Measurements from ENCODE around the gene ZNF169.

DNA sequence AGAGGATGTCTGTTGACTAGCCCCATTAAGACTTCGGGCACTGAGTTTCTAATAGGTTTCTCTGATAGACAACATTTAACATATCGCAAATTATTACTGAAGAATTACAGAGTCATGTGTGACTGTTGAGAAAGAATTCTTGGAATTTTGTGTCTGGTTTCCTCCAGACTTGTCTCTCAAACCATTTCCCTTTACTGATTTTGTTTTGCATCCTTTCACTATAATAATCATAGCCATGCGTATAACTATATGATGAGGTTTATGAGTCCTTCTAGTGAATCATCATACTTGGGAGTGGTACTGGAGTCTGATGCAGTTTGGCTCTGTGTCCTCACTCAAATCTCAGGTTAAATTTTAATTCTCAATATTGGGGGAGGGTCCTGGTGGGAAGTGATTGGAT lies 27.0 kb downstream of the ZNF169 start:
- no peak for TF ChIP-seq ATF1 (CRISPR knock-in tag; IDR thresholded peaks at IDR 0.05)
- TF ChIP-seq, protein P1, sequence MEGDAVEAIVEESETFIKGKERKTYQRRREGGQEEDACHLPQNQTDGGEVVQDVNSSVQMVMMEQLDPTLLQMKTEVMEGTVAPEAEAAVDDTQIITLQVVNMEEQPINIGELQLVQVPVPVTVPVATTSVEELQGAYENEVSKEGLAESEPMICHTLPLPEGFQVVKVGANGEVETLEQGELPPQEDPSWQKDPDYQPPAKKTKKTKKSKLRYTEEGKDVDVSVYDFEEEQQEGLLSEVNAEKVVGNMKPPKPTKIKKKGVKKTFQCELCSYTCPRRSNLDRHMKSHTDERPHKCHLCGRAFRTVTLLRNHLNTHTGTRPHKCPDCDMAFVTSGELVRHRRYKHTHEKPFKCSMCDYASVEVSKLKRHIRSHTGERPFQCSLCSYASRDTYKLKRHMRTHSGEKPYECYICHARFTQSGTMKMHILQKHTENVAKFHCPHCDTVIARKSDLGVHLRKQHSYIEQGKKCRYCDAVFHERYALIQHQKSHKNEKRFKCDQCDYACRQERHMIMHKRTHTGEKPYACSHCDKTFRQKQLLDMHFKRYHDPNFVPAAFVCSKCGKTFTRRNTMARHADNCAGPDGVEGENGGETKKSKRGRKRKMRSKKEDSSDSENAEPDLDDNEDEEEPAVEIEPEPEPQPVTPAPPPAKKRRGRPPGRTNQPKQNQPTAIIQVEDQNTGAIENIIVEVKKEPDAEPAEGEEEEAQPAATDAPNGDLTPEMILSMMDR (IDR thresholded peaks at IDR 0.05) = no peak
- no peak for TF ChIP-seq FOXJ3 (CRISPR knock-in tag; IDR thresholded peaks at IDR 0.05; ENCODE audit: borderline replicate concordance)
- TF ChIP-seq GABPB1 (CRISPR knock-in tag; IDR thresholded peaks at IDR 0.05) = no peak
- no peak for TF ChIP-seq ETV6 (CRISPR knock-in tag; IDR thresholded peaks at IDR 0.05)
- TF ChIP-seq, protein P2, sequence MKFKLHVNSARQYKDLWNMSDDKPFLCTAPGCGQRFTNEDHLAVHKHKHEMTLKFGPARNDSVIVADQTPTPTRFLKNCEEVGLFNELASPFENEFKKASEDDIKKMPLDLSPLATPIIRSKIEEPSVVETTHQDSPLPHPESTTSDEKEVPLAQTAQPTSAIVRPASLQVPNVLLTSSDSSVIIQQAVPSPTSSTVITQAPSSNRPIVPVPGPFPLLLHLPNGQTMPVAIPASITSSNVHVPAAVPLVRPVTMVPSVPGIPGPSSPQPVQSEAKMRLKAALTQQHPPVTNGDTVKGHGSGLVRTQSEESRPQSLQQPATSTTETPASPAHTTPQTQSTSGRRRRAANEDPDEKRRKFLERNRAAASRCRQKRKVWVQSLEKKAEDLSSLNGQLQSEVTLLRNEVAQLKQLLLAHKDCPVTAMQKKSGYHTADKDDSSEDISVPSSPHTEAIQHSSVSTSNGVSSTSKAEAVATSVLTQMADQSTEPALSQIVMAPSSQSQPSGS (CRISPR knock-in tag; IDR thresholded peaks at IDR 0.05; ENCODE audit: borderline replicate concordance, low read depth) = no peak
- TF ChIP-seq NR2C2 (CRISPR knock-in tag; IDR thresholded peaks at IDR 0.05) = no peak
- TF ChIP-seq MYBL2 (CRISPR knock-in tag; IDR thresholded peaks at IDR 0.05) = no peak
- TF ChIP-seq, protein P3, sequence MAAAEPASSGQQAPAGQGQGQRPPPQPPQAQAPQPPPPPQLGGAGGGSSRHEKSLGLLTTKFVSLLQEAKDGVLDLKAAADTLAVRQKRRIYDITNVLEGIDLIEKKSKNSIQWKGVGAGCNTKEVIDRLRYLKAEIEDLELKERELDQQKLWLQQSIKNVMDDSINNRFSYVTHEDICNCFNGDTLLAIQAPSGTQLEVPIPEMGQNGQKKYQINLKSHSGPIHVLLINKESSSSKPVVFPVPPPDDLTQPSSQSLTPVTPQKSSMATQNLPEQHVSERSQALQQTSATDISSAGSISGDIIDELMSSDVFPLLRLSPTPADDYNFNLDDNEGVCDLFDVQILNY (CRISPR knock-in tag; IDR thresholded peaks at IDR 0.05) = no peak
- TF ChIP-seq, protein P4, sequence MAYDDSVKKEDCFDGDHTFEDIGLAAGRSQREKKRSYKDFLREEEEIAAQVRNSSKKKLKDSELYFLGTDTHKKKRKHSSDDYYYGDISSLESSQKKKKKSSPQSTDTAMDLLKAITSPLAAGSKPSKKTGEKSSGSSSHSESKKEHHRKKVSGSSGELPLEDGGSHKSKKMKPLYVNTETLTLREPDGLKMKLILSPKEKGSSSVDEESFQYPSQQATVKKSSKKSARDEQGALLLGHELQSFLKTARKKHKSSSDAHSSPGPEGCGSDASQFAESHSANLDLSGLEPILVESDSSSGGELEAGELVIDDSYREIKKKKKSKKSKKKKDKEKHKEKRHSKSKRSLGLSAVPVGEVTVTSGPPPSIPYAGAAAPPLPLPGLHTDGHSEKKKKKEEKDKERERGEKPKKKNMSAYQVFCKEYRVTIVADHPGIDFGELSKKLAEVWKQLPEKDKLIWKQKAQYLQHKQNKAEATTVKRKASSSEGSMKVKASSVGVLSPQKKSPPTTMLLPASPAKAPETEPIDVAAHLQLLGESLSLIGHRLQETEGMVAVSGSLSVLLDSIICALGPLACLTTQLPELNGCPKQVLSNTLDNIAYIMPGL (CRISPR knock-in tag; IDR thresholded peaks at IDR 0.05) = no peak
- TF ChIP-seq, protein P5, sequence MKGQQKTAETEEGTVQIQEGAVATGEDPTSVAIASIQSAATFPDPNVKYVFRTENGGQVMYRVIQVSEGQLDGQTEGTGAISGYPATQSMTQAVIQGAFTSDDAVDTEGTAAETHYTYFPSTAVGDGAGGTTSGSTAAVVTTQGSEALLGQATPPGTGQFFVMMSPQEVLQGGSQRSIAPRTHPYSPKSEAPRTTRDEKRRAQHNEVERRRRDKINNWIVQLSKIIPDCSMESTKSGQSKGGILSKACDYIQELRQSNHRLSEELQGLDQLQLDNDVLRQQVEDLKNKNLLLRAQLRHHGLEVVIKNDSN (CRISPR knock-in tag; IDR thresholded peaks at IDR 0.05) = no peak

Data from WTC11 (cell line).